Neuronal stem cell (in vitro differentiated cells): Measurements from ENCODE around the gene TOPORS.
A peak's percentile ranks its signal among the peaks of the same experiment; 100 is the strongest.

Source experiments
- DNase-seq: peaks from one replicate; pipeline ENCODE4 v3.0.0-alpha.2; 2013; ENCODE audit warnings: low spot score
- H2AFZ ChIP-seq: one replicate; pipeline ENCODE4 v1.6.1; 2013; ENCODE audit warnings: mild to moderate bottlenecking, low read length, inconsistent platforms
- H2AK5ac ChIP-seq: 2 replicates; pipeline ENCODE4 v1.6.1; 2013; ENCODE audit warnings: low read depth, mild to moderate bottlenecking, inconsistent platforms, low read length, moderate library complexity, mixed read lengths
- H2BK120ac ChIP-seq: 2 replicates; pipeline ENCODE4 v1.6.1; 2013; ENCODE audit warnings: low read depth, mild to moderate bottlenecking, inconsistent platforms, low read length, moderate library complexity, mixed read lengths
- H2BK12ac ChIP-seq: one replicate; pipeline ENCODE4 v1.6.1; 2013; ENCODE audit warnings: low read length, inconsistent platforms
- H2BK15ac ChIP-seq: 2 replicates; pipeline ENCODE4 v1.6.1; 2013; ENCODE audit warnings: mild to moderate bottlenecking, low read length, inconsistent platforms, mixed read lengths
- H2BK5ac ChIP-seq: one replicate; pipeline ENCODE4 v1.6.1; 2013; ENCODE audit warnings: inconsistent platforms, mild to moderate bottlenecking, low read length, moderate library complexity
- H3K14ac ChIP-seq: one replicate; pipeline ENCODE4 v1.6.1; 2013; ENCODE audit warnings: low read length, inconsistent platforms
- H3K18ac ChIP-seq: 2 replicates; pipeline ENCODE4 v1.6.1; 2013; ENCODE audit warnings: low read length, inconsistent platforms
- H3K23ac ChIP-seq: 2 replicates; pipeline ENCODE4 v1.6.1; 2013; ENCODE audit warnings: low read depth, mild to moderate bottlenecking, mixed read lengths, low read length, inconsistent platforms; ENCODE audit not compliant: poor library complexity
- H3K27ac ChIP-seq: replicated peaks from 3 replicates; pipeline ENCODE4 v1.5.1; 2013; ENCODE audit warnings: low read length, inconsistent platforms
- H3K27me3 ChIP-seq, 3 experiments: 2 replicates each; pipeline ENCODE4 v1.6.1; 2013; ENCODE audit warnings: low read length in 3 of 3, mild to moderate bottlenecking in 2 of 3, inconsistent platforms in 1 of 3, low read depth in 1 of 3, mixed read lengths in 1 of 3, moderate library complexity in 1 of 3; ENCODE audit not compliant: control insufficient read depth in 3 of 3, insufficient read depth in 3 of 3
- H3K36me3 ChIP-seq, 2 donors: replicated peaks in 1 of 2; 2 replicates each; pipeline ENCODE4 v1.6.1; 2013; ENCODE audit warnings: low read length in 2 of 2; ENCODE audit not compliant: control insufficient read depth in 2 of 2, insufficient read depth in 2 of 2
- H3K4ac ChIP-seq: 2 replicates; pipeline ENCODE4 v1.6.1; 2013; ENCODE audit warnings: inconsistent platforms, mild to moderate bottlenecking, low read length, moderate library complexity
- H3K4me1 ChIP-seq, 2 donors: 1 replicate in 1 of 2; 2 replicates in 1 of 2; pipeline ENCODE4 v1.6.1; 2013; ENCODE audit warnings: low read length in 2 of 2, low read depth in 1 of 2; ENCODE audit not compliant: control insufficient read depth in 2 of 2, insufficient read depth in 1 of 2
- H3K4me2 ChIP-seq: one replicate; pipeline ENCODE4 v1.6.1; 2013; ENCODE audit warnings: mild to moderate bottlenecking, low read length, inconsistent platforms; ENCODE audit not compliant: insufficient read depth, poor library complexity, severe bottlenecking
- H3K4me3 ChIP-seq, 2 donors: 2 replicates each; pipeline ENCODE4 v1.5.1; 2013; ENCODE audit warnings: low read length in 2 of 2, mild to moderate bottlenecking in 2 of 2, inconsistent platforms in 1 of 2, moderate library complexity in 1 of 2
- H3K79me1 ChIP-seq: one replicate; pipeline ENCODE4 v1.6.1; 2013; ENCODE audit warnings: low read depth, mild to moderate bottlenecking, inconsistent platforms, low read length, moderate library complexity
- H3K9ac ChIP-seq: one replicate; pipeline ENCODE4 v1.6.1; 2013; ENCODE audit warnings: mild to moderate bottlenecking, low read depth, low read length, inconsistent platforms; ENCODE audit not compliant: poor library complexity
- H3K9me3 ChIP-seq, 2 donors: replicated peaks in 1 of 2; 2 replicates each; pipeline versions ENCODE3 to v1.6.1; 2013; ENCODE audit warnings: low read length in 2 of 2, mild to moderate bottlenecking in 2 of 2, inconsistent platforms in 1 of 2, low read depth in 1 of 2, mixed read lengths in 1 of 2, moderate library complexity in 1 of 2; ENCODE audit not compliant: control insufficient read depth in 2 of 2, insufficient read depth in 1 of 2
- H4K8ac ChIP-seq: one replicate; pipeline ENCODE4 v1.6.1; 2013; ENCODE audit warnings: low read depth, mild to moderate bottlenecking, inconsistent platforms, low read length, moderate library complexity
- H4K91ac ChIP-seq: one replicate; pipeline ENCODE4 v1.6.1; 2013; ENCODE audit warnings: low read length, low read depth, mild to moderate bottlenecking, inconsistent platforms; ENCODE audit not compliant: poor library complexity
- WGBS, 2 donors: extraction: QIAGEN DNeasy Blood & Tissue Kit; methylation state at CpG; one replicate each; pipeline ENCODE4 v1.1.7; 2013; ENCODE audit warnings: missing lambda C conversion rate in 2 of 2, mixed read lengths in 1 of 2; ENCODE audit not compliant: insufficient read length in 2 of 2, insufficient replicate concordance in 1 of 2; ENCODE audit errors: extremely low coverage in 2 of 2; 5-methylcytosine and 5-hydroxymethylcytosine counted together

Gene TOPORS

DNA sequence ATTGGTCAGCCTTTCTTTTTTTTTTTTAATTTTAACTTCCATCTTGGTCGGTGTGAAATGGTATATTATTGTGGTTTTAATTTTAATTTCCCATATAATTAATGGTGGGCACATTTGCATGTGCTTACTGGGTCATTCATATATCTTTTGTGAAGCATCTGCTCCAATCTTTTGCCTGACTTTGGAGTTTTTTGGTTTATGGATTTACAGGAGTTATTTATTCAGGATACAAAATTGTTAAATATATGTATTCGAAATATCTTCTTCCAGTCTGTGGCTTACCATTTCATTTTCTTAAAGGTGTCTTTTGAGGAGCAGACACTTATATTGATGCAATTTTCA is 25.7 kb downstream of the TOPORS start:
- Histone ChIP-seq H3K4ac (no peak overlapping the region), H3K36me3 (peaks cover 0 to 5% of the 10 kb centered on the region in 2 donors), H3K18ac (no peak overlapping the region), H3K79me1 (no peaks in the 10 kb centered on the region), H3K9ac (no peak overlapping the region), H2BK12ac (no peak overlapping the region), H2AK5ac (no peak overlapping the region), H3K4me1 (peaks cover 2 to 6% of the 10 kb centered on the region in 2 donors), H3K27ac (no peak overlapping the region), H3K27me3 (no peaks in the 10 kb centered on the region), H2BK15ac (no peak overlapping the region), H4K91ac (no peak overlapping the region), H2BK5ac (no peak overlapping the region), H4K8ac (no peak overlapping the region), H3K4me3 (peak overlapping the region in 1 of 2 donors; percentile 54), H3K14ac (no peak overlapping the region), H2BK120ac (no peak overlapping the region), H2AFZ (peak overlapping the region; percentile 95), H3K9me3 (peaks cover 0 to 2% of the 10 kb centered on the region in 2 donors), H3K23ac (no peak overlapping the region), H3K4me2 (no peak overlapping the region)
- no peak for DNase-seq
- WGBS, 2 donors, result no CpG with 5 or more reads among the region's 2 CpGs

DNA sequence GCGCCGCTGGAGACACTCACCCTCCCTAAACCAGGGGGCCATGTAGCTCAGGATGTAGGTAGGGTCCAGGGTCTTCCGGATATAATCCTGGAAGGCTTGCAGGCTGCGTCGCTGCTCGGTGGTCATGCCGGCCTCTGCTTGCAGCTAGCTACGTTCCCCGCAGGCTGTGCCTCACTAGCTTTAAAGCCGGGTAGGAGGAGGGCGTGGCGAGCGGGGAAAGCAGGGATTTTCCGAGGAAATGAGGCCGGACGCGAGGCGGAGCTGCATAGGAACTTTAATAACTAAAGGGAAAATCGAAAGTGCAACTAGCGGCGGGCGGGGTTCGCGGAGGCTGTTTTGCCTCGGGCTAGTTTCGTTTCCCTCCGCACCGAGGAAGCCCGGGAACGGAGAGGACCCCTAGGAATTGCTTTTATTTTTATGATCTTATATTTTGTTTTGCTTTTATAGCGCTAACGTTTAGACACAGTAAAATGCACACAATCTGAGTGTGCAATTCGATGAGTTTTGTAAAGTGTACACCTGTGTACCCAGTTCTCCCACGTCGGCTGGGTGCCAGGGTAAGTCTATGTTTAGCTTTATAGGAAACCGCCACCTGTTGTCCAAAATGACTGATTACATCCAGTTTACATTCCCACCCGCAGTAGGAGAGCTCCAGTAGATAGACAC is 26.2 kb downstream of the TOPORS start, which contains the start of gene RIGI:
Gene RIGI, minus strand, starts transcription at position 156 of the 666 bp plus-strand sequence. Its CDS starts 30 bp downstream, at position 126.
- H2AFZ ChIP-seq, result peak within 1 kb of the TSS; percentile 95
- no peak within 1 kb of the TSS for H2BK120ac ChIP-seq
- H3K27me3 ChIP-seq, result no peaks in the 10 kb centered on the region
- H4K8ac ChIP-seq, result no peak within 1 kb of the TSS
- no peak within 1 kb of the TSS for H3K27ac ChIP-seq
- H3K79me1 ChIP-seq, result no peaks in the 10 kb centered on the region
- no peak within 1 kb of the TSS for H4K91ac ChIP-seq
- peaks cover 0 to under 1% of the 10 kb centered on the region in 2 donors for H3K36me3 ChIP-seq
- no peak within 1 kb of the TSS for H3K18ac ChIP-seq
- H3K4me3 ChIP-seq, result peak within 1 kb of the TSS; percentile 54 to 76
- H3K9me3 ChIP-seq, result no peaks in the 10 kb centered on the region
- H3K4ac ChIP-seq, result no peak within 1 kb of the TSS
- no peak within 1 kb of the TSS for H2BK5ac ChIP-seq
- peak; percentile 51 for DNase-seq
- peak within 1 kb of the TSS; percentile 3 for H3K23ac ChIP-seq
- no peak within 1 kb of the TSS for H2AK5ac ChIP-seq
- H2BK15ac ChIP-seq, result no peak within 1 kb of the TSS
- WGBS, 2 donors, result no CpG with 5 or more reads among the region's 37 CpGs
- no peak within 1 kb of the TSS for H3K14ac ChIP-seq
- no peak within 1 kb of the TSS for H3K9ac ChIP-seq
- peak within 1 kb of the TSS; percentile 80 for H3K4me2 ChIP-seq
- no peak within 1 kb of the TSS for H2BK12ac ChIP-seq
- H3K4me1 ChIP-seq, result peaks cover 2 to 6% of the 10 kb centered on the region in 2 donors

DNA sequence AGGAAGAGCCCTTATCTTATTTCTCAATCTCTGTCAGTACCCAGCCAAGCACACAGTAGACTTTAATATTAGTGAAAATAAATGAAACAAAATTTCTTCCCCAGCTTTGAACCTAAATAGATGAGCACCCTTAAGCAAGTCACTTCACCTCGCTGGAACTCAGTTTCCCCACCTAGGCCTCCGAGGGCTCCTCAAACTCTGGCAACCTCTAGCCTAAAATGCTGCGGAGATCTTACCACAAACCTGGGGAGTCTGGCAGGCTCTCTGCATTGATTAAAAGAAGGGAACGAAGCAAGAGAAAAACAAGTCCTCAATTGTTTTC is 26.7 kb downstream of the TOPORS start:
- no peak overlapping the region for H2AK5ac ChIP-seq
- H3K9me3 ChIP-seq, result no peaks in the 10 kb centered on the region
- no peak overlapping the region for H3K18ac ChIP-seq
- no CpG with 5 or more reads among the region's 4 CpGs for WGBS, 2 donors
- H3K36me3 ChIP-seq, result no peaks in the 10 kb centered on the region
- H2AFZ ChIP-seq, result peak overlapping the region; percentile 95
- H3K14ac ChIP-seq, result no peak overlapping the region
- H2BK15ac ChIP-seq, result no peak overlapping the region
- peak overlapping the region; percentile 80 for H3K4me2 ChIP-seq
- no peak overlapping the region for H3K9ac ChIP-seq
- H3K4me3 ChIP-seq, result peak overlapping the region; percentile 54 to 76
- H2BK12ac ChIP-seq, result no peak overlapping the region
- H3K4me1 ChIP-seq, result peaks cover 2 to 6% of the 10 kb centered on the region in 2 donors
- H3K23ac ChIP-seq, result peak overlapping the region; percentile 3
- no peak overlapping the region for H3K27ac ChIP-seq
- no peak overlapping the region for H4K91ac ChIP-seq
- no peak overlapping the region for H2BK5ac ChIP-seq
- H3K79me1 ChIP-seq, result no peaks in the 10 kb centered on the region
- H3K4ac ChIP-seq, result no peak overlapping the region
- no peaks in the 10 kb centered on the region for H3K27me3 ChIP-seq
- no peak overlapping the region for H2BK120ac ChIP-seq
- DNase-seq, result no peak
- H4K8ac ChIP-seq, result no peak overlapping the region

DNA sequence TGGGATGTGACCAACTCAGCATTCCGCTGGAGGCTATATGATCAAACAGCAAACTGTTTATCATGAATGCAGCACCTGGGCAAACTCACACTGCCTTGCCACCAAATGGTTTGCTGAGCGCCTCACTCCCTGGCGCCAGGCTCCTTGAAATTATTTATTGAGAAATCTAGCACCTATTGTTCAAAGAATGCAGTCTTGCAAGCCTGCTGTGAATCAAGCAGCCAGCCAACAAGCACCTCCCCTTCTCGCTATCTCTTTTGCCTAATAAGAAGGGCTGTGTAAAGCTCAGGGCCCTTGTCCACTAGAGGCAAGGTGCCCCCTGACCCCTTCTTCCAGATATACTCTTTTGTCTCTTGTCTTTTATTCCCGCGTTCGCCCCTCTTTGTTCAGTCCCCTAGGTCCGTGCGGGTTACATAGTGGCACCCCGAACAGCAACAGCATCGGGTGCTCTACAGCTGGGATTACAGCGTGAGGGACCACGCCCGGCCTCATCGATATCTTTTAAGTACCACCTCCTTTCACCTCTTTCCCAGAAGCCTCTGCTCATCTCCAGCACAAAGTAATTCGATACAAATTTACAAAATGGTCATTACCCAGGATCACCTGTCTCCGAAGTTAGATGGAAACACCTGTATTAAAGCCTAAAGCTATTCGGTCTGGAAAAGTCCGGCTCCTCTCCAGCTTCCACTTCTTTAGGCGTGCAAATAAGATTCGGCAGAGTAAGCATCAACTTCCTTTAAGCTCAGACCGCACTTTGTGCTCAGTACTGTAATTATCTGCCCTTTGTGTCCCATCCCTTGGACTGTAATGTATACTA is 27.3 kb downstream of the TOPORS start:
- Histone ChIP-seq H2BK15ac (no peak overlapping the region), H2BK12ac (no peak overlapping the region), H3K9me3 (peaks cover 0 to 1% of the 10 kb centered on the region in 2 donors), H3K23ac (no peak overlapping the region), H3K36me3 (no peaks in the 10 kb centered on the region), H3K27ac (no peak overlapping the region), H3K14ac (no peak overlapping the region), H3K4me3 (peak overlapping the region in 1 of 2 donors; percentile 54), H4K8ac (no peak overlapping the region), H2AFZ (peak overlapping the region; percentile 95), H3K4me1 (peaks cover 2 to 6% of the 10 kb centered on the region in 2 donors), H2AK5ac (no peak overlapping the region), H2BK120ac (no peak overlapping the region), H4K91ac (no peak overlapping the region), H3K4ac (no peak overlapping the region), H3K79me1 (no peaks in the 10 kb centered on the region), H3K4me2 (peak overlapping the region; percentile 32), H2BK5ac (no peak overlapping the region), H3K18ac (no peak overlapping the region), H3K9ac (no peak overlapping the region), H3K27me3 (no peaks in the 10 kb centered on the region)
- no peak for DNase-seq
- no CpG with 5 or more reads among the region's 22 CpGs for WGBS, 2 donors
